GM12892 (cell line): Measurements from ENCODE around the gene MYO10.

Experiments used
- POLR2A ChIP-seq: IDR thresholded peaks from 2 replicates; pipeline ENCODE4 v1.6.1; 2011; ENCODE audit warnings: low read depth, low read length, control low read depth
- POLR2AphosphoS5 ChIP-seq: IDR thresholded peaks from 2 replicates; pipeline ENCODE4 v1.6.1; 2011; ENCODE audit warnings: low read depth, low read length, control low read depth
- TAF1 ChIP-seq: IDR thresholded peaks from 2 replicates; pipeline ENCODE4 v1.6.1; 2011; ENCODE audit warnings: low read depth, mild to moderate bottlenecking, control low read depth, low read length, borderline replicate concordance

DNA sequence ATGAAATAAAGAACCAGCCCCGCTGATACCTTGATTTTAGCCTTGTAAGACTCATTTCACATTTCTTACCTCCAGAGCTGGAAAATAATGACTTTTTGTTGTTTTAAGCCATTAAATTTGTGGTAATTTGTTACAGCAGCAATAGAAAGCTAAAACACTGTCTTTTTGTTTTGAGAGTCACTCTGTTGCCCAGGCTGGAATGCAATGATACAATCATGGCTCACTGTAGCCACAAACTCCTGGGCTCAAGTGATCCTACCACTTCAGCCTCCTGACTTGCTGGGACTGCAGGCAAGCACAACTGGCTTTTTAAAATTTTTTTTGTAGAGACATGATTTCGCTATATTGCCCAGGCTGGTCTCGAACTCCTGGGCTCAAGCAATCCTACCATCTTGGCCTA, 34.7 kb upstream of the MYO10 start:
- TF ChIP-seq POLR2A (no peak), POLR2AphosphoS5 (no peak), TAF1 (no peak)
